ENCODE measurements around the gene ZNF768. TPM values are rescaled to one million over a fixed set of nuclear protein-coding genes. Genes with fewer than 3 reads are reported as not detected.

Gene ZNF768
- total and polyA plus RNA-seq, 2 of the 13 experiments (the other 11 are each of a cell fraction or from before 2014, with no cell fraction given) = 26.7 to 34.4 TPM

- peak; percentile 23 for ATAC-seq
- 16% methylated on average over 10 of the region's 22 CpGs for WGBS (ENCODE audit: low lambda C conversion rate)
- peak overlapping the region; percentile 89 to 97 (median 93) for H3K4me3 ChIP-seq (replicated peaks in 1 of 3; ENCODE audit: insufficient read depth in 1 of 3, low read depth in 2 of 3, low read length in 3 of 3)
- H3K4me1 ChIP-seq (ENCODE audit: insufficient read depth, low read length) = peaks cover 77% of the 10 kb centered on the region
- no peaks in the 10 kb centered on the region for H3K36me3 ChIP-seq (replicated peaks in 1 of 2; ENCODE audit: control insufficient read depth in 1 of 2, insufficient read depth in 2 of 2, low read length in 2 of 2)
- H3K27ac ChIP-seq (ENCODE audit: extremely low read length, insufficient read depth, low read length) = peak overlapping the region; percentile 89
- no peak for FAIRE-seq
- peaks cover 2% of the 10 kb centered on the region for H3K79me2 ChIP-seq (ENCODE audit: insufficient read depth, low read length)
- POLR2A ChIA-PET = interaction anchor here (0.7 to 3.3 kb wide), 16 partner anchors 13 to 141 kb away, joined by 3 to 73 read pairs (median 6); partner anchors contain the start of genes DCTPP1, FBRS, ZNF689 and ZNF747
- CTCF ChIA-PET (ENCODE audit: low intra/inter-chr PET ratio, low total read pairs) = no interaction called here
- peak overlapping the region; percentile 94 for H3K4me2 ChIP-seq (ENCODE audit: low read depth, low read length)
- no peak for DNase-seq (ENCODE audit: low spot score)
- in situ Hi-C loops (cut with HindIII; ENCODE audit: extremely low pct_ligation_motif_present, low pct_unique_long_range_greater_than_20kb) = loop anchor here (5.0 kb wide), 1 partner anchor 51 kb away; no protein-coding TSS in a partner anchor
- no peaks in the 10 kb centered on the region for H3K9me3 ChIP-seq (ENCODE audit: low read length)
- no peaks in the 10 kb centered on the region for H4K20me1 ChIP-seq (ENCODE audit: insufficient read depth, low read length)
- no peak overlapping the region for H2AFZ ChIP-seq (ENCODE audit: low read length)
- H3K9ac ChIP-seq (ENCODE audit: insufficient read depth, low read depth, low read length) = peak overlapping the region; percentile 93
- BruUV-seq (replicated peaks) = no TSS peak
- no peaks in the 10 kb centered on the region for H3K27me3 ChIP-seq (ENCODE audit: control insufficient read depth in 1 of 2, insufficient read depth in 2 of 2, low read length in 2 of 2)
- intact Hi-C loops (cut with micrococcal nuclease; ENCODE audit: unreplicated experiment) = loop anchor here (1.0 to 2.0 kb wide), 3 partner anchors 13 to 39 kb away; partner anchors contain the start of genes ZNF689 and ZNF764
- TF ChIP-seq ZFP37 (CRISPR knock-in tag; IDR thresholded peaks at IDR 0.05; ENCODE audit: borderline replicate concordance) = 0 out of 2 replicates have a peak, but pooled peaks have one; percentile 33
- TF ChIP-seq ZEB1 (IDR thresholded peaks at IDR 0.05; ENCODE audit: insufficient replicate concordance, low read depth) = peak; percentile 35
- no peak for TF ChIP-seq THAP9 (CRISPR knock-in tag; IDR thresholded peaks at IDR 0.05; ENCODE audit: borderline replicate concordance)
- TF ChIP-seq ZNF629 (CRISPR knock-in tag; conservative IDR thresholded peaks at IDR 0.05) = no peak
- peak; percentile 31 for TF ChIP-seq SRSF1 (optimal IDR thresholded peaks at IDR 0.05; ENCODE audit: low read depth, low read length)
- 0 out of 2 replicates have a peak, but pooled peaks have one; percentile 25 for TF ChIP-seq ZNF275 (CRISPR knock-in tag; IDR thresholded peaks at IDR 0.05; ENCODE audit: borderline replicate concordance)
- TF ChIP-seq ZBTB43 (CRISPR knock-in tag; conservative IDR thresholded peaks at IDR 0.05) = peak; percentile 58; the same call in 1 of the 2 replicates
- TF ChIP-seq ZNF713 (CRISPR knock-in tag; IDR thresholded peaks at IDR 0.05) = 0 out of 2 replicates have a peak, but pooled peaks have one; percentile 14
- TF ChIP-seq MED1 (CRISPR knock-in tag; IDR thresholded peaks at IDR 0.05) = 0 out of 2 replicates have a peak, but pooled peaks have one; percentile 12
- TF ChIP-seq SIX4 (CRISPR knock-in tag; IDR thresholded peaks at IDR 0.05) = no peak
- TF ChIP-seq SP5 (CRISPR knock-in tag; IDR thresholded peaks at IDR 0.05; ENCODE audit: borderline replicate concordance, low read depth) = 0 out of 2 replicates have a peak, but pooled peaks have one; percentile 3
- peak in 1 of 2 experiments; percentile 39; a peak in 1 of 4 replicates for TF ChIP-seq POLR2A (IDR thresholded peaks at IDR 0.05; ENCODE audit: insufficient read depth in 1 of 2, low read depth in 2 of 2, low read length in 2 of 2)
- TF ChIP-seq ZFP41 (CRISPR knock-in tag; IDR thresholded peaks at IDR 0.05; ENCODE audit: borderline replicate concordance) = 0 out of 2 replicates have a peak, but pooled peaks have one; percentile 48
- TF ChIP-seq PRDM4 (CRISPR knock-in tag; IDR thresholded peaks at IDR 0.05; ENCODE audit: borderline replicate concordance) = no peak
These were observed 44.5 kb upstream of the ZNF768 start for GRCh38 chr16:30570636-30571444.

Data from HepG2 (cell line).